ENCODE measurements around the gene SHLD2.

The SHLD2 gene

GRCh38 chr10:87094373-87095235 lies at the start of gene SHLD2, which contains the start of gene GLUD1:
SHLD2 (plus strand) TSS chr10:87095206; CDS start chr10:87151355, 56,149 bp downstream.
GLUD1 (minus strand) TSS chr10:87094843; CDS start chr10:87094769, 74 bp downstream.
- H3K4me3 ChIP-seq (replicated peaks; ENCODE audit: low read depth, low read length) = peak within 1 kb of the TSS; percentile 86
- TF ChIP-seq CTCF (IDR thresholded peaks at IDR 0.05; ENCODE audit: low read depth, low read length, missing control alignments) = no peak
- DNase-seq (ENCODE audit: extremely low read depth, low read depth) = no peak

GRCh38 chr10:87045434-87045938 lies 49.5 kb upstream of the SHLD2 start:
- TF ChIP-seq CTCF (IDR thresholded peaks at IDR 0.05; ENCODE audit: low read depth, low read length, missing control alignments) = no peak
- DNase-seq (ENCODE audit: extremely low read depth, low read depth) = no peak
- no peak overlapping the region for H3K4me3 ChIP-seq (replicated peaks; ENCODE audit: low read depth, low read length)

- no peak for TF ChIP-seq CTCF (IDR thresholded peaks at IDR 0.05; ENCODE audit: low read depth, low read length, missing control alignments)
- no peak overlapping the region for H3K4me3 ChIP-seq (replicated peaks; ENCODE audit: low read depth, low read length)
- DNase-seq (ENCODE audit: extremely low read depth, low read depth) = no peak
These were observed 41.9 kb upstream of the SHLD2 start for GRCh38 chr10:87053111-87053510.

GRCh38 chr10:87053577-87054181 lies 41.3 kb upstream of the SHLD2 start:
- no peak for DNase-seq (ENCODE audit: extremely low read depth, low read depth)
- TF ChIP-seq CTCF (IDR thresholded peaks at IDR 0.05; ENCODE audit: low read depth, low read length, missing control alignments) = no peak
- no peak overlapping the region for H3K4me3 ChIP-seq (replicated peaks; ENCODE audit: low read depth, low read length)

- H3K4me3 ChIP-seq (replicated peaks; ENCODE audit: low read depth, low read length) = no peak overlapping the region
- DNase-seq (ENCODE audit: extremely low read depth, low read depth) = no peak
- TF ChIP-seq CTCF (IDR thresholded peaks at IDR 0.05; ENCODE audit: low read depth, low read length, missing control alignments) = no peak
These were observed 40.4 kb upstream of the SHLD2 start for GRCh38 chr10:87054373-87055295.

- no peak overlapping the region for H3K4me3 ChIP-seq (replicated peaks; ENCODE audit: low read depth, low read length)
- no peak for TF ChIP-seq CTCF (IDR thresholded peaks at IDR 0.05; ENCODE audit: low read depth, low read length, missing control alignments)
- DNase-seq (ENCODE audit: extremely low read depth, low read depth) = no peak
These were observed 36.8 kb upstream of the SHLD2 start for GRCh38 chr10:87058171-87058570.
